K562 (cell line): Measurements from ENCODE around the gene PCK1. TPM values are rescaled to one million over a fixed set of nuclear protein-coding genes. Genes with fewer than 3 reads are reported as not detected.

Experiments
- ARID2 ChIP-seq: fragments of 450-650 bp; IDR thresholded peaks from 2 replicates; pipeline ENCODE4 v1.6.1; 2017; ENCODE audit warnings: antibody characterized with exemption, mild to moderate bottlenecking
- HNRNPL ChIP-seq: fragments of 200-400 bp; formaldehyde crosslinking; IDR thresholded peaks from 2 replicates; pipeline ENCODE4 v1.6.1; 2017; ENCODE audit warnings: low read depth, mild to moderate bottlenecking, low read length
- JUND ChIP-seq, 2 experiments: IDR thresholded peaks; 2 replicates in 1 of 2; 3 replicates in 1 of 2; pipeline ENCODE4 v1.6.1; 2011; ENCODE audit warnings: borderline replicate concordance in 2 of 2, low read depth in 2 of 2, low read length in 2 of 2, improper control_type of control experiment in 1 of 2, missing biosample characterization in 1 of 2, missing genetic modification characterization in 1 of 2, missing genetic modification reagents in 1 of 2
- NEUROD1 ChIP-seq: fragments of 150-350 bp; IDR thresholded peaks from 2 replicates; pipeline ENCODE4 v1.6.1; 2014; ENCODE audit warnings: borderline replicate concordance, low read length, low read depth; ENCODE audit not compliant: partially characterized antibody
- PATZ1 ChIP-seq: fragments of 250-450 bp; sonication (Bioruptor Pico); IDR thresholded peaks from 2 replicates; pipeline ENCODE4 v1.5.0; 2020; ENCODE audit warnings: mild to moderate bottlenecking, borderline replicate concordance
- RAD51 ChIP-seq: fragments of 450-650 bp; IDR thresholded peaks from 2 replicates; pipeline ENCODE4 v1.7.1; 2016; ENCODE audit warnings: low read depth, mild to moderate bottlenecking, borderline replicate concordance
- RERE ChIP-seq: sonication (generic); formaldehyde crosslinking; IDR thresholded peaks from 2 replicates; pipeline ENCODE4 v1.8.0; 2023; ENCODE audit warnings: missing genetic modification reagents, mild to moderate bottlenecking, borderline replicate concordance
- SMAD4 ChIP-seq: fragments of 250-450 bp; sonication (Bioruptor Pico); conservative IDR thresholded peaks from 2 replicates; pipeline ENCODE4 v1.8.0; 2021; ENCODE audit warnings: inconsistent platforms, mild to moderate bottlenecking, moderate library complexity
- TEAD4 ChIP-seq, 2 experiments: sonication (generic) in 1 of 2; formaldehyde crosslinking in 1 of 2; IDR thresholded peaks; 2 replicates each; pipeline versions ENCODE4 v1.6.1 to v1.8.0; 2012 to 2022; ENCODE audit warnings: borderline replicate concordance in 1 of 2, inconsistent platforms in 1 of 2, low read length in 1 of 2, mild to moderate bottlenecking in 1 of 2, missing genetic modification reagents in 1 of 2
- ZBTB11 ChIP-seq, 3 experiments: fragments of 200-800 bp in 1 of 3; fragments of 250-450 bp in 1 of 3; fragments of 450-650 bp in 1 of 3; sonication (Bioruptor Pico) in 1 of 3; sonication (Bioruptor generic) in 1 of 3; formaldehyde crosslinking in 1 of 3; IDR thresholded peaks; 2 replicates each; pipeline versions ENCODE4 v1.6.1 to v1.8.0; 2016 to 2022; ENCODE audit warnings: mild to moderate bottlenecking in 2 of 3, missing genetic modification characterization in 2 of 3, missing compliant biosample characterization in 1 of 3, moderate library complexity in 1 of 3
- ZNF24 ChIP-seq: fragments of 450-650 bp; IDR thresholded peaks from 2 replicates; pipeline ENCODE4 v1.6.1; 2016
- ZNF584 ChIP-seq: fragments of 200-800 bp; sonication (Bioruptor generic); IDR thresholded peaks from 2 replicates; pipeline ENCODE4 v1.6.1; 2016; ENCODE audit warnings: low read depth, mild to moderate bottlenecking, missing genetic modification characterization, missing compliant biosample characterization
- polyA plus RNA-seq, 8 experiments: library from polyadenylated mRNA; depleted of rRNA in 4 of 8; stranded (reverse) in 5 of 8; unstranded in 3 of 8; fragments of >200 nt; fragmentation: Nextera tagmentation in 2 of 8; fragmentation: Illumina TruSeq in 1 of 8; extraction: Ambion mirVana in 2 of 8; extraction: Trizol in 1 of 8; gene quantifications; 2 replicates each; pipeline versions ENCODE4 v1.2.1 to v1.2.3, GENCODE V29; 2011 to 2014; ENCODE audit warnings: inconsistent platforms in 1 of 8, missing spikeins in 1 of 8
- total RNA-seq, 7 experiments: library from RNA; depleted of rRNA in 6 of 7; stranded (reverse); fragments of >200 nt in 6 of 7; fragmentation: Illumina TruSeq in 2 of 7; extraction: Trizol in 2 of 7; gene quantifications; 2 replicates each; pipeline versions ENCODE4 v1.2.1 to v1.2.3, GENCODE V29; 2011 to 2021; ENCODE audit warnings: low replicate concordance in 1 of 7

PCK1 gene
- total and polyA plus RNA-seq, 9 of the 15 experiments (the other 6 are each of a cell fraction or from before 2014, with no cell fraction given), result 0.05 to 0.73 (median 0.15) TPM

GRCh38 chr20:57582432-57583288 is 21.8 kb downstream of the PCK1 start (continued):
- TF ChIP-seq RERE (no peak), TEAD4 (IDR thresholded peaks at IDR 0.05; ENCODE audit: low read length) (no peak), TEAD4 (CRISPR knock-in tag; IDR thresholded peaks at IDR 0.05; ENCODE audit: borderline replicate concordance) (no peak), ZBTB11 (CRISPR knock-in tag; IDR thresholded peaks at IDR 0.05) (0 out of 6 replicates have a peak, but pooled peaks of 1 of the 3 experiments have one; percentile 18), RAD51 (peak; percentile 80), ARID2 (no peak), ZNF584 (CRISPR knock-in tag) (no peak), HNRNPL (no peak), ZNF24 (no peak; the same call in 1 of the 2 replicates), JUND (IDR thresholded peaks at IDR 0.05; ENCODE audit: borderline replicate concordance, low read depth, low read length) (no peak), JUND (tag; IDR thresholded peaks at IDR 0.05; ENCODE audit: borderline replicate concordance, low read depth, low read length) (0 out of 3 replicates have a peak, but pooled peaks have one; percentile 34), PATZ1 (CRISPR knock-in tag) (no peak), NEUROD1 (no peak), SMAD4 (no peak)
